HG03280 (cell line): Measurements from ENCODE around the gene CD180.

Source experiments
- ATAC-seq: cut with Tn5 transposase; IDR thresholded peaks from one replicate; pipeline ENCODE4 v1.9.1; 2021; ENCODE audit warnings: mild to moderate bottlenecking, moderate library complexity; ENCODE audit not compliant: unreplicated experiment

CD180 gene

GRCh38 chr5:67135381-67135984, 61.1 kb downstream of the CD180 start:
- ATAC-seq, result no peak

GRCh38 chr5:67133776-67134175, 62.8 kb downstream of the CD180 start:
- no peak for ATAC-seq

- ATAC-seq, result no peak
Observed at GRCh38 chr5:67133217-67133616, 63.4 kb downstream of the CD180 start.

GRCh38 chr5:67129768-67130167, 66.8 kb downstream of the CD180 start:
- no peak for ATAC-seq
